GM21526 (cell line): Measurements from ENCODE around the gene TTC23L.

Experiments used
- ATAC-seq: cut with Tn5 transposase; IDR thresholded peaks from one replicate; pipeline ENCODE4 v1.9.1; 2021; ENCODE audit warnings: moderate library complexity; ENCODE audit not compliant: unreplicated experiment, low FRiP score

Gene TTC23L

GRCh38 chr5:34867660-34868059 is 28.7 kb downstream of the TTC23L start:
- no peak for ATAC-seq

GRCh38 chr5:34868791-34869190 is 29.8 kb downstream of the TTC23L start:
- ATAC-seq = no peak

GRCh38 chr5:34869256-34869655 is 30.3 kb downstream of the TTC23L start:
- no peak for ATAC-seq

GRCh38 chr5:34870382-34870781 is 31.4 kb downstream of the TTC23L start:
- ATAC-seq = no peak

- ATAC-seq = no peak
Observed at GRCh38 chr5:34876275-34876674, 37.3 kb downstream of the TTC23L start.

- ATAC-seq = no peak
Observed at GRCh38 chr5:34881246-34881645, 42.3 kb downstream of the TTC23L start.

GRCh38 chr5:34886392-34887119 is 47.6 kb downstream of the TTC23L start:
- no peak for ATAC-seq

- no peak for ATAC-seq
Observed at GRCh38 chr5:34889394-34889793, 50.4 kb downstream of the TTC23L start.

GRCh38 chr5:34891981-34892380 is 53.0 kb downstream of the TTC23L start:
- no peak for ATAC-seq

- no peak for ATAC-seq
Observed at GRCh38 chr5:34892414-34892813, 53.5 kb downstream of the TTC23L start.

GRCh38 chr5:34894716-34895115 is 55.8 kb downstream of the TTC23L start:
- no peak for ATAC-seq

GRCh38 chr5:34895641-34896419 is 56.9 kb downstream of the TTC23L start:
- no peak for ATAC-seq

- ATAC-seq = no peak
Observed at GRCh38 chr5:34897646-34898045, 58.7 kb downstream of the TTC23L start.

GRCh38 chr5:34898258-34898895 is 59.4 kb downstream of the TTC23L start:
- peak; percentile 72 for ATAC-seq

GRCh38 chr5:34899066-34899465 is 60.1 kb downstream of the TTC23L start:
- ATAC-seq = no peak

- ATAC-seq = no peak
Observed at GRCh38 chr5:34900652-34901051, 61.7 kb downstream of the TTC23L start.

- ATAC-seq = no peak
Observed at GRCh38 chr5:34903260-34903659, 64.3 kb downstream of the TTC23L start.

- ATAC-seq = no peak
Observed at GRCh38 chr5:34905564-34905963, 66.6 kb downstream of the TTC23L start.

- no peak for ATAC-seq
Observed at GRCh38 chr5:34913072-34913471, 74.1 kb downstream of the TTC23L start.

- ATAC-seq = peak; percentile 16
Observed at GRCh38 chr5:34914671-34915138, 75.7 kb downstream of the TTC23L start.

GRCh38 chr5:34915139-34915855 is 76.3 kb downstream of the TTC23L start, which contains the start of the genes BRIX1 and RAD1:
Gene BRIX1 (plus strand): TSS chr5:34915711. CDS start chr5:34915739, 28 bp downstream.
Gene RAD1 (minus strand): TSS chr5:34915504. CDS start chr5:34914892, 612 bp downstream.
- peak; percentile 98 for ATAC-seq
